ENCODE data around the gene CSHL1.
A peak's percentile ranks its signal among the peaks of the same experiment; 100 is the strongest.

Gene CSHL1

GRCh38 chr17:63932721-63933120 lies 21.7 kb upstream of the CSHL1 start:
- Histone ChIP-seq H3K27me3 (ENCODE audit: control insufficient read depth, low read length) (no peaks in the 10 kb centered on the region), H3K36me3 (ENCODE audit: control insufficient read depth, low read length) (peaks cover 44% of the 10 kb centered on the region), H3K4me3 (ENCODE audit: low read length) (peak overlapping the region; percentile 98), H3K79me2 (ENCODE audit: control insufficient read depth, low read length) (peaks cover 48% of the 10 kb centered on the region), H3K27ac (ENCODE audit: low read depth, low read length) (peak overlapping the region; percentile 92), H3K4me2 (ENCODE audit: low read length) (peak overlapping the region; percentile 99), H4K20me1 (ENCODE audit: control insufficient read depth, insufficient read depth, low read depth, low read length) (peaks cover 22% of the 10 kb centered on the region), H3K9me3 (ENCODE audit: control insufficient read depth, insufficient read depth, low read length) (no peaks in the 10 kb centered on the region), H3K4me1 (ENCODE audit: control insufficient read depth, low read length) (peaks cover 88% of the 10 kb centered on the region), H3F3A (ENCODE audit: control insufficient read depth, insufficient read depth) (peaks cover 18% of the 10 kb centered on the region), H3K9me2 (replicated peaks; ENCODE audit: control insufficient read depth, low read length) (no peaks in the 10 kb centered on the region)
- TF ChIP-seq CTCF (IDR thresholded peaks at IDR 0.05; ENCODE audit: low read depth, low read length, poor library complexity, severe bottlenecking), result no peak
- TF ChIP-seq EZH2phosphoT487 (IDR thresholded peaks at IDR 0.05; ENCODE audit: borderline replicate concordance, low read length), result no peak

- peak within 1 kb of the TSS; percentile 92 for H3K27ac ChIP-seq (ENCODE audit: low read depth, low read length)
- H3K4me2 ChIP-seq (ENCODE audit: low read length), result peak within 1 kb of the TSS; percentile 99
These were observed 21.0 kb upstream of the CSHL1 start, which contains the start of gene CD79B for GRCh38 chr17:63931981-63932561. Gene CD79B (minus strand): TSS chr17:63932331. CDS start chr17:63932261, 70 bp downstream.

GRCh38 chr17:63930951-63931575 lies 20.0 kb upstream of the CSHL1 start:
- peak overlapping the region; percentile 98 for H3K4me3 ChIP-seq (ENCODE audit: low read length)
- peaks cover 88% of the 10 kb centered on the region for H3K4me1 ChIP-seq (ENCODE audit: control insufficient read depth, low read length)
- peaks cover 48% of the 10 kb centered on the region for H3K79me2 ChIP-seq (ENCODE audit: control insufficient read depth, low read length)
- no peak for TF ChIP-seq CTCF (IDR thresholded peaks at IDR 0.05; ENCODE audit: low read depth, low read length, poor library complexity, severe bottlenecking)
- no peak for TF ChIP-seq EZH2phosphoT487 (IDR thresholded peaks at IDR 0.05; ENCODE audit: borderline replicate concordance, low read length)
- peaks cover 59% of the 10 kb centered on the region for H3K36me3 ChIP-seq (ENCODE audit: control insufficient read depth, low read length)
- H3K4me2 ChIP-seq (ENCODE audit: low read length), result peak overlapping the region; percentile 99
- no peaks in the 10 kb centered on the region for H3K27me3 ChIP-seq (ENCODE audit: control insufficient read depth, low read length)
- H3K9me2 ChIP-seq (replicated peaks; ENCODE audit: control insufficient read depth, low read length), result no peaks in the 10 kb centered on the region
- peaks cover 32% of the 10 kb centered on the region for H3F3A ChIP-seq (ENCODE audit: control insufficient read depth, insufficient read depth)
- H3K27ac ChIP-seq (ENCODE audit: low read depth, low read length), result peak overlapping the region; percentile 92
- no peaks in the 10 kb centered on the region for H3K9me3 ChIP-seq (ENCODE audit: control insufficient read depth, insufficient read depth, low read length)
- H4K20me1 ChIP-seq (ENCODE audit: control insufficient read depth, insufficient read depth, low read depth, low read length), result peaks cover 22% of the 10 kb centered on the region

More at GRCh38 chr17:63931981-63932561, 21.0 kb upstream of the CSHL1 start, which contains the start of gene CD79B:
- peaks cover 22% of the 10 kb centered on the region for H4K20me1 ChIP-seq (ENCODE audit: control insufficient read depth, insufficient read depth, low read depth, low read length)
- H3K79me2 ChIP-seq (ENCODE audit: control insufficient read depth, low read length), result peaks cover 48% of the 10 kb centered on the region
- peaks cover 88% of the 10 kb centered on the region for H3K4me1 ChIP-seq (ENCODE audit: control insufficient read depth, low read length)
- no peaks in the 10 kb centered on the region for H3K9me3 ChIP-seq (ENCODE audit: control insufficient read depth, insufficient read depth, low read length)
- no peaks in the 10 kb centered on the region for H3K9me2 ChIP-seq (replicated peaks; ENCODE audit: control insufficient read depth, low read length)
- H3K4me3 ChIP-seq (ENCODE audit: low read length), result peak within 1 kb of the TSS; percentile 98
- peaks cover 23% of the 10 kb centered on the region for H3F3A ChIP-seq (ENCODE audit: control insufficient read depth, insufficient read depth)
- H3K36me3 ChIP-seq (ENCODE audit: control insufficient read depth, low read length), result peaks cover 49% of the 10 kb centered on the region
- TF ChIP-seq EZH2phosphoT487 (IDR thresholded peaks at IDR 0.05; ENCODE audit: borderline replicate concordance, low read length), result no peak
- TF ChIP-seq CTCF (IDR thresholded peaks at IDR 0.05; ENCODE audit: low read depth, low read length, poor library complexity, severe bottlenecking), result no peak
- H3K27me3 ChIP-seq (ENCODE audit: control insufficient read depth, low read length), result no peaks in the 10 kb centered on the region

Data from DOHH2 (cell line).